Measurements from ENCODE around the gene RLN3.

DNA sequence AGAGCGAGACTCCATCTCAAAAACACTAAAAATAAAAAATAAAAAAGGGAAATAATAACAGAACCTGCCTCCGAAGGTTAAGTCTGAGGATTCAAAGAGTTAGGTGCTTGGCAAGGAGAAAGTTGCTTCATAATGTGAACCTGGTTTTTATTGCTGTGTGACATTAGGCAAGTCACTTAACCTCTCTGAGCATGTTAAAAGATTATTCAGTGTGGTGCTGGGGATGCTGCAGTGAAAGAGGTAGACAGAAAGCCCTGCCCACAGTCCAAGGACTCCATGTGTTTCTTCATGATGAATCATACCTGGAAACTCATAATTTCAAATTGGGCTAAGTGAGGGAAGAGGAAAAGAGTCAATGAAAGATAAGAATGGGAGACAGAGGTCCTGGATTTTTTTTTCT is 6.0 kb downstream of the RLN3 start:
- TF ChIP-seq CTCF (IDR thresholded peaks at IDR 0.05; ENCODE audit: control extremely low read depth in 1 of 3, insufficient read depth in 1 of 3, low read depth in 1 of 3, low read length in 3 of 3) (no peak), JUN (IDR thresholded peaks at IDR 0.05; ENCODE audit: low read depth, low read length) (no peak), SP2 (IDR thresholded peaks at IDR 0.05; ENCODE audit: low read length) (no peak), POLR2A (IDR thresholded peaks at IDR 0.05; ENCODE audit: control extremely low read depth in 1 of 2, low read depth in 2 of 2, low read length in 2 of 2) (no peak), FOSL1 (IDR thresholded peaks at IDR 0.05; ENCODE audit: insufficient read depth, low read depth, low read length) (no peak), POLR2AphosphoS5 (IDR thresholded peaks at IDR 0.05; ENCODE audit: low read depth, low read length) (no peak)
